Heart left ventricle (tissue), 16 donors: ENCODE measurements around the gene HMHB1. TPM values are rescaled to one million over a fixed set of nuclear protein-coding genes. Genes with fewer than 3 reads are reported as not detected.

Experiments used
- ATAC-seq, 4 donors: fragments of 200-7000 bp; cut with Tn5 transposase; one replicate each; pipeline ENCODE4 v1.9.1; 2020 to 2022; ENCODE audit warnings: moderate library complexity in 4 of 4, mild to moderate bottlenecking in 3 of 4, moderate number of reproducible peaks in 1 of 4
- DNase-seq, 5 donors: peaks; one replicate each; pipeline ENCODE4 v3.0.0-alpha.2; 2020
- H3K27ac ChIP-seq, 12 donors: fragments of 200-600 bp; sonication (generic) in 4 of 12; one replicate each; pipeline versions ENCODE4 v1.5.0 to v1.8.0; 2016 to 2022; ENCODE audit warnings: mild to moderate bottlenecking in 2 of 12
- H3K27me3 ChIP-seq, 9 donors: fragments of 200-600 bp; sonication (generic) in 2 of 9; one replicate each; pipeline versions ENCODE4 v1.5.1 to v1.8.0; 2016 to 2022; ENCODE audit warnings: mild to moderate bottlenecking in 3 of 9
- H3K36me3 ChIP-seq, 9 donors: fragments of 200-600 bp; sonication (generic) in 2 of 9; one replicate each; pipeline versions ENCODE4 v1.5.0 to v1.8.0; 2018 to 2022; ENCODE audit warnings: mild to moderate bottlenecking in 2 of 9
- H3K4me1 ChIP-seq, 12 donors: fragments of 200-600 bp; sonication (generic) in 4 of 12; one replicate each; pipeline versions ENCODE4 v1.5.0 to v1.8.0; 2016 to 2022; ENCODE audit warnings: mild to moderate bottlenecking in 3 of 12
- H3K4me3 ChIP-seq, 12 donors: fragments of 200-600 bp; sonication (generic) in 4 of 12; one replicate each; pipeline versions ENCODE4 v1.5.0 to v1.8.0; 2017 to 2022; ENCODE audit warnings: mild to moderate bottlenecking in 9 of 12, moderate library complexity in 4 of 12
- H3K9me3 ChIP-seq, 12 donors: fragments of 200-600 bp; sonication (generic) in 4 of 12; one replicate each; pipeline versions ENCODE4 v1.5.0 to v1.8.0; 2016 to 2022; ENCODE audit warnings: mild to moderate bottlenecking in 1 of 12
- CTCF ChIP-seq, 12 donors: fragments of 200-600 bp; sonication (generic) in 4 of 12; IDR thresholded peaks; one replicate each; pipeline versions ENCODE4 v1.5.0 to v1.8.0; 2018 to 2022; ENCODE audit warnings: antibody characterized with exemption in 12 of 12, mild to moderate bottlenecking in 5 of 12
- POLR2A ChIP-seq, 2 donors: fragments of 450-650 bp; IDR thresholded peaks; one replicate each; pipeline ENCODE4 v1.6.1; 2017; ENCODE audit warnings: antibody characterized with exemption in 2 of 2, mild to moderate bottlenecking in 2 of 2, moderate library complexity in 2 of 2
- WGBS, 4 donors: extraction: QIAGEN DNeasy Blood & Tissue Kit in 2 of 4; methylation state at CpG; one replicate each; pipeline versions ENCODE4 v1.1.5 to v1.1.7; 2013 to 2018; 5-methylcytosine and 5-hydroxymethylcytosine counted together
- intact Hi-C, 10 donors: fragments of 100-400 bp; cut with DNase I; formaldehyde crosslinking; loops; one replicate each; pipeline versions ENCODE4 v1.11.1 to v1.14.2; 2022
- polyA plus RNA-seq, 2 donors: library from polyadenylated mRNA; stranded (reverse); fragments of 200-250 nt; gene quantifications; one replicate each; pipeline ENCODE4 v1.2.3, GENCODE V29; 2013
- total RNA-seq, 9 donors: library from RNA; depleted of rRNA in 2 of 9; stranded (reverse); fragments of >200 nt in 2 of 9; fragmentation: NEBNext Ultra II Directional in 3 of 9; extraction: Animal tissue kit (Norgen Biotek cat#: 25700) in 3 of 9; gene quantifications; one replicate each; pipeline versions ENCODE4 v1.1.0 to v1.2.4, GENCODE V29; 2016 to 2023
- donor health status: ischemic (EF 13 %, LVEDD 7.1; RV severe dilation, severe dysfunction).
- donor health status: healthy with polysubstance abuse.
- donor health status: DM: no; HTN: yes; CAD: no.
- donor health status: DM: no; HTN: no; CAD: no.
- donor health status: ischemic (EF 25% LVEDD 6.9; RV normal size, moderate dysfunction).
- donor health status: ischemic (EF 25% LVEDD 5.7; RV mildly dilated, moderate dysfunction).
- donor health status: healthy.
- donor health status: DM: yes; HTN: yes; CAD: no.
- donor health status: ischemic (EF 35%, LVEDD 5.7; RV mildly dilated, moderate dysfunction).
- donor health status: nonischemic (EF 11% LVEDD 7.7; RV severe dilation, severe dysfunction).
- donor health status: DM: yes; HTN: yes; CAD: no.
- donor health status: PGD.
- donor health status: ischemic (EF 29% LVEDD 5.4; RV normal size, mild dysfunction).
- donor health status: nonischemic (EF 23%, LVEDD 6.1; RV moderate dilation, normal function).

The HMHB1 gene
- total and polyA plus RNA-seq, 11 donors, result not detected

GRCh38 chr5:143835251-143835650 is 23.3 kb downstream of the HMHB1 start:
- TF ChIP-seq CTCF (IDR thresholded peaks at IDR 0.05), result no peak
- TF ChIP-seq POLR2A (IDR thresholded peaks at IDR 0.05), result no peak
- Histone ChIP-seq H3K9me3 (no peaks in the 10 kb centered on the region), H3K27me3 (no peaks in the 10 kb centered on the region), H3K36me3 (no peaks in the 10 kb centered on the region), H3K27ac (no peak overlapping the region), H3K4me3 (no peak overlapping the region), H3K4me1 (no peaks in the 10 kb centered on the region)
- intact Hi-C loops, result loop anchor here in 4 of 10 donors (10.0 kb wide), 3 partner anchors 130 to 310 kb away; no protein-coding TSS in a partner anchor
- DNase-seq, result no peak
- WGBS, 4 donors, result 59 to 80% (median 75%) methylated on average over 3 of the region's 3 CpGs
- no peak for ATAC-seq

GRCh38 chr5:143836161-143836725 is 24.3 kb downstream of the HMHB1 start:
- DNase-seq (no peak), ATAC-seq (no peak)
- no peaks in the 10 kb centered on the region for H3K4me1 ChIP-seq
- H3K27me3 ChIP-seq, result no peaks in the 10 kb centered on the region
- TF ChIP-seq CTCF (IDR thresholded peaks at IDR 0.05), result no peak
- no peaks in the 10 kb centered on the region for H3K36me3 ChIP-seq
- no peak overlapping the region for H3K27ac ChIP-seq
- no peak overlapping the region for H3K4me3 ChIP-seq
- H3K9me3 ChIP-seq, result no peaks in the 10 kb centered on the region
- intact Hi-C loops, result loop anchor here in 4 of 10 donors (10.0 kb wide), 3 partner anchors 129 to 309 kb away; no protein-coding TSS in a partner anchor
- WGBS, 4 donors, result 68 to 96% (median 81%) methylated on average over 2 of the region's 2 CpGs

- Histone ChIP-seq H3K4me3 (no peak overlapping the region), H3K4me1 (no peaks in the 10 kb centered on the region), H3K27ac (no peak overlapping the region), H3K36me3 (no peaks in the 10 kb centered on the region), H3K27me3 (no peaks in the 10 kb centered on the region), H3K9me3 (no peaks in the 10 kb centered on the region)
- intact Hi-C loops, result loop anchor here in 4 of 10 donors (10.0 kb wide), 3 partner anchors 127 to 307 kb away; no protein-coding TSS in a partner anchor
- peak in 1 of 4 donors; percentile 69 for ATAC-seq
- 67 to 77% (median 71%) methylated on average over 7 of the region's 7 CpGs for WGBS, 4 donors
- peak in 1 of 5 donors; percentile 28 for DNase-seq
- TF ChIP-seq POLR2A (IDR thresholded peaks at IDR 0.05), result no peak
- TF ChIP-seq CTCF (IDR thresholded peaks at IDR 0.05), result no peak
Observed at GRCh38 chr5:143837306-143837848, 25.4 kb downstream of the HMHB1 start.

GRCh38 chr5:143841446-143841845 is 29.5 kb downstream of the HMHB1 start:
- Histone ChIP-seq H3K36me3 (no peaks in the 10 kb centered on the region), H3K27ac (no peak overlapping the region), H3K9me3 (no peaks in the 10 kb centered on the region), H3K4me3 (no peak overlapping the region), H3K27me3 (no peaks in the 10 kb centered on the region), H3K4me1 (no peaks in the 10 kb centered on the region)
- DNase-seq (no peak), ATAC-seq (no peak)
- intact Hi-C loops, result no loop called here
- no peak for TF ChIP-seq CTCF (IDR thresholded peaks at IDR 0.05)
- TF ChIP-seq POLR2A (IDR thresholded peaks at IDR 0.05), result no peak
